Adrenal gland (tissue), 12 donors: ENCODE measurements around the gene KRT8. TPM values are rescaled to one million over a fixed set of nuclear protein-coding genes. Genes with fewer than 3 reads are reported as not detected.

Source experiments
- DNase-seq, 7 donors: peaks; one replicate each; pipeline ENCODE4 v3.0.0-alpha.2; 2019 to 2020
- H3K27ac ChIP-seq, 5 donors: fragments of 200-600 bp; sonication (generic) in 4 of 5; 1 replicate in 3 of 5; 2 replicates in 2 of 5; pipeline versions ENCODE4 v1.5.1 to v1.8.0; 2016 to 2020; ENCODE audit warnings: mild to moderate bottlenecking in 1 of 5
- H3K27me3 ChIP-seq: fragments of 200-600 bp; 2 replicates; pipeline ENCODE4 v1.8.0; 2021
- H3K36me3 ChIP-seq, 2 donors: fragments of 200-600 bp; replicated peaks in 1 of 2; 1 replicate in 1 of 2; 2 replicates in 1 of 2; pipeline versions ENCODE4 v1.5.1 to v1.8.0; 2018 to 2022
- H3K4me1 ChIP-seq, 2 donors: fragments of 200-600 bp; replicated peaks in 1 of 2; 1 replicate in 1 of 2; 2 replicates in 1 of 2; pipeline versions ENCODE4 v1.5.1 to v1.8.0; 2018 to 2021
- H3K4me3 ChIP-seq, 4 donors: fragments of 200-600 bp; sonication (generic) in 3 of 4; one replicate each; pipeline ENCODE4 v1.5.1; 2016 to 2018
- H3K9me3 ChIP-seq, 3 donors: fragments of 200-600 bp; sonication (generic) in 1 of 3; replicated peaks in 1 of 3; 1 replicate in 2 of 3; 2 replicates in 1 of 3; pipeline versions ENCODE4 v1.5.1 to v1.8.0; 2016 to 2021
- CTCF ChIP-seq, 6 experiments: fragments of 450-650 bp in 4 of 6; fragments of 200-600 bp in 2 of 6; sonication (generic) in 1 of 6; IDR thresholded peaks; 1 replicate in 5 of 6; 2 replicates in 1 of 6; pipeline versions ENCODE4 v1.5.1 to v1.8.0; 2016 to 2021; ENCODE audit warnings: antibody characterized with exemption in 6 of 6, mild to moderate bottlenecking in 2 of 6, moderate library complexity in 1 of 6
- POLR2A ChIP-seq, 2 donors: fragments of 450-650 bp; IDR thresholded peaks; one replicate each; pipeline ENCODE4 v1.6.1; 2017; ENCODE audit warnings: antibody characterized with exemption in 2 of 2, mild to moderate bottlenecking in 2 of 2, moderate library complexity in 1 of 2
- WGBS, 4 donors: extraction: QIAGEN DNeasy Blood & Tissue Kit in 2 of 4; methylation state at CpG; one replicate each; pipeline versions ENCODE4 v1.1.5 to v1.1.7; 2013 to 2017; 5-methylcytosine and 5-hydroxymethylcytosine counted together
- intact Hi-C, 2 donors: fragments of 100-400 bp; cut with DNase I; formaldehyde crosslinking; loops; one replicate each; pipeline versions ENCODE4 v1.14.1 to v1.15.0; 2022 to 2023
- polyA plus RNA-seq, 3 donors: library from polyadenylated mRNA; stranded (reverse); fragments of 200-250 nt in 2 of 3; fragments of 350-450 nt in 1 of 3; fragmentation: Illumina TruSeq in 1 of 3; extraction: RNeasy Lipid Tissue Mini Kit (QIAGEN cat#74804) in 1 of 3; gene quantifications; one replicate each; pipeline ENCODE4 v1.2.3, GENCODE V29; 2013 to 2014
- total RNA-seq, 9 donors: library from RNA; depleted of rRNA in 4 of 9; stranded (reverse); fragments of >200 nt in 4 of 9; fragments of 120-200 nt in 1 of 9; fragmentation: NEBNext Ultra II Directional in 1 of 9; extraction: Animal tissue kit (Norgen Biotek cat#: 25700) in 1 of 9; gene quantifications; one replicate each; pipeline versions ENCODE4 v1.1.0 to v1.2.4, GENCODE V29; 2013 to 2023
- donor health status: healthy with polysubstance abuse.
- donor health status: Bipolar disorder and iron deficiency.
- donor health status: DM: yes; HTN: yes; CAD: no.
- donor health status: DM: no; HTN: no; CAD: no.
- donor health status: DM: no; HTN: no; CAD: no.
- donor health status: DM: yes; HTN: yes; CAD: no.

The KRT8 gene
- total and polyA plus RNA-seq, 12 donors = 13.3 to 198 (median 71.0) TPM

- no peaks in the 10 kb centered on the region for H3K27me3 ChIP-seq
- TF ChIP-seq POLR2A (IDR thresholded peaks at IDR 0.05) (no peak), CTCF (IDR thresholded peaks at IDR 0.05) (no peak)
- H3K9me3 ChIP-seq = no peaks in the 10 kb centered on the region
- WGBS, 4 donors = 82 to 88% (median 86%) methylated on average over 1 of the region's 1 CpG
- no peak for DNase-seq
- H3K4me3 ChIP-seq = no peak overlapping the region
- H3K36me3 ChIP-seq = no peaks in the 10 kb centered on the region
- no peak overlapping the region for H3K27ac ChIP-seq
- intact Hi-C loops = no loop called here
- H3K4me1 ChIP-seq = peaks cover 10 to 21% of the 10 kb centered on the region in 2 donors
Observed at GRCh38 chr12:52921488-52922165, 16.8 kb upstream of the KRT8 start.

- Histone ChIP-seq H3K27ac (no peak overlapping the region), H3K4me1 (peaks cover 8 to 15% of the 10 kb centered on the region in 2 donors), H3K27me3 (no peaks in the 10 kb centered on the region), H3K36me3 (no peaks in the 10 kb centered on the region), H3K9me3 (no peaks in the 10 kb centered on the region), H3K4me3 (no peak overlapping the region)
- DNase-seq = no peak
- TF ChIP-seq POLR2A (IDR thresholded peaks at IDR 0.05) = no peak
- no peak for TF ChIP-seq CTCF (IDR thresholded peaks at IDR 0.05)
- intact Hi-C loops = no loop called here
Observed at GRCh38 chr12:52920937-52921336, 16.1 kb upstream of the KRT8 start.

- no peak overlapping the region for H3K27ac ChIP-seq
- WGBS, 4 donors = 80 to 86% (median 82%) methylated on average over 2 of the region's 2 CpGs
- no peak overlapping the region for H3K4me3 ChIP-seq
- H3K4me1 ChIP-seq = no peaks in the 10 kb centered on the region
- TF ChIP-seq CTCF (IDR thresholded peaks at IDR 0.05) = no peak
- TF ChIP-seq POLR2A (IDR thresholded peaks at IDR 0.05) = no peak
- H3K27me3 ChIP-seq = no peaks in the 10 kb centered on the region
- no peaks in the 10 kb centered on the region for H3K36me3 ChIP-seq
- DNase-seq = no peak
- intact Hi-C loops = no loop called here
- H3K9me3 ChIP-seq = no peaks in the 10 kb centered on the region
Observed at GRCh38 chr12:52918784-52919183, 13.9 kb upstream of the KRT8 start.

GRCh38 chr12:52918351-52918750 lies 13.5 kb upstream of the KRT8 start:
- Histone ChIP-seq H3K4me1 (no peaks in the 10 kb centered on the region), H3K4me3 (no peak overlapping the region), H3K27ac (no peak overlapping the region), H3K9me3 (no peaks in the 10 kb centered on the region), H3K36me3 (no peaks in the 10 kb centered on the region), H3K27me3 (no peaks in the 10 kb centered on the region)
- no peak for TF ChIP-seq CTCF (IDR thresholded peaks at IDR 0.05)
- TF ChIP-seq POLR2A (IDR thresholded peaks at IDR 0.05) = no peak
- intact Hi-C loops = no loop called here
- DNase-seq = no peak
- 90 to 95% (median 92%) methylated on average over 7 to 8 of the region's 8 CpGs for WGBS, 4 donors
